ENCODE results near the gene HMGN3. TPM values are rescaled to one million over a fixed set of nuclear protein-coding genes. Genes with fewer than 3 reads are reported as not detected.

Gene HMGN3
- total RNA-seq, 1 experiment from 2014 or later: 187 TPM

DNA sequence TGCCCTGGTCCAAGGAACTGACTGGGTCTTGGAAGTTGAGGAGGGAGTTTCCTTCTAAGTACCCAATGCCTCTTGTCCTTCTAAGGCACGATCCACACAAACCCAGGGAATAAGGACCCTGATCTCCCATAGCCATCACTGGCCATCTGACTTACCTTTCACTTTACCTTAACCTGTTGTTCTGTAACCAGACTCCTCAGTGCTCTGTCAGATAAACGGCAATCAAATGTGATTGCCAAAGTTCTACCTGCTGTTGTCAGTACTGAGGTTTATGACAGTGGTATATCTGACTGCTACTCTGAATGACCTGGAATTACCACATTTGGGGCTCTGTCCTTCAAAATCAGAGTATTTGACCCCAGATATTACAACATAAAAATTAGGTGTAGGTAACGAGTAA is 49.8 kb downstream of the HMGN3 start:
- no peak for DNase-seq (ENCODE audit: low read depth)

DNA sequence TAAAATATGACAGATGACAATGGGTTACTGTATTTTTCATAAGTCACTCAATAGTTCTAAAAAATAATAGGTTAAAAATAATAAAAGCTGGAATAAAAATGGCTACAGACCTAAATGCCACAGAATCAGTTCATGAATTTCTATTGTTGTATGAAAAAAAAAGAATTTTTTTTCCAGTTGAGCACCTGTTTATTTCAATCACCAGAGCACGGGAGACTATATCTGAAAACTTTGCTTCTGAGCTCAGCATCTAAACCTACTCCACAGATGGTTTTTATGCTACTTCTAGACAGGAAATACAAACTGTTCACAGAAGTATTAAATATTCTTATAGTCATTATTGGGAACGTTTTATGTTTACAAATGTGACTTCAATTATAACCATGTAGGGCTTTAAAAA is 50.4 kb downstream of the HMGN3 start:
- DNase-seq (ENCODE audit: low read depth): no peak

DNA sequence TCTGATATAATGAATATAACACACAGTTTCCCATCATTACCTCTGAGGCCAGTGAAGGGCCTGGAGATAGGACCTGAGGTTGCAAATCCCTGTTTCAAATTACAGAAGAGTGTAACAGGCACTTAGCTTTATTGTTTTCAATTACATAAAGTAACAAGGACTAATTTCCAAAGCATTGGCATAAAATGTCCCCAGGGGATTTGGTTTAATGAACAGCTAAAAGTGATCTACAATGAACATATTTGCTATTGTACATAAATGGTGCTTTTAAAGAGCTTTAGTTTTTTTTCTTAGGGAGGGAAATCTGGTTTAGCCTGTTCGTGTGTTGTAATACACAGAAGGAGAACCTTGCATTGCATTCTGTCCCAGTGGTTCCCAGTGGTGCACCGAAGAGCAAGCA is 54.4 kb downstream of the HMGN3 start:
- no peak for DNase-seq (ENCODE audit: low read depth)

DNA sequence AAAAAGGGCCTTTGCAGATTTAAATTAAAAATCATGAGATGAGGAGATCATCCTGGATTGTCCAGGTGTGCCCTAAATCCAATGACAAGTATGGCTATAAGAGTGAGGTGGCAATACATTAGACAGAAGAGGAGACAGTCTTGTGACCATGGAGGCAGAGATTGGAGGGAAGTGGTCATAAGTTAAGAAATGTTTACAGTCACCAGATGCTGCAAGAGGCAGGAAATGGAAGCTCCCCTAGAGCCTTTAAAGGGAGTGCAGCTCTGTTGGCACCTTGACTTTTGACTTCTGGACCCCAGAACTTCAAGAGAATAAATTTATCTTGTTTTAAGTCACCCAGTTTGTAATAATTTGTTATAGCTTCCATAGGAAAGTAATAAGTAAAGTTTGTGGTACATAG is 61.1 kb downstream of the HMGN3 start:
- no peak for DNase-seq (ENCODE audit: low read depth)

GRCh38 chr6:79170959-79171358 is 63.5 kb downstream of the HMGN3 start:
- peak; percentile 25 for DNase-seq (ENCODE audit: low read depth)

- DNase-seq (ENCODE audit: low read depth): no peak
Measured at GRCh38 chr6:79170431-79170830, 64.1 kb downstream of the HMGN3 start.

GRCh38 chr6:79168695-79168980 is 65.8 kb downstream of the HMGN3 start:
- no peak for DNase-seq (ENCODE audit: low read depth)

GRCh38 chr6:79167931-79168694 is 66.4 kb downstream of the HMGN3 start:
- DNase-seq (ENCODE audit: low read depth): peak; percentile 38

DNA sequence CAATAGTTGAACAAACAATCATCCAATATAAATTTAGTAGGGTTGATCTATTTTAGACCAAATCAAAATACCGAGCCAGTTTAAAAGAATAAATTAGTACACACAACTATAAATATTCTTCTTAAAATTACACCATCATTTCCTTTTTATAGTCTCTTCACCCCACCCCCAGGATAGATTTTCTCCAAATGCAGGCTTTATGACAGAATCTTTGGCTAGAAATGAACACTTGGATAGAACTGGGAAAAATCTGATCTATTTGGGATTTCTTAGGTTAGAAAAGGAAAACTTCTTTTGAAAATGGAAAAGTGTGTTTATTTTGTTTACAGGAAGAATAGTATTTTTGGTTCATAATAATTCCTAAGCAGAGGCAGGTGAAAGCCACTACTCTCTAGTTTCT is 74.6 kb downstream of the HMGN3 start:
- no peak for DNase-seq (ENCODE audit: low read depth)

DNA sequence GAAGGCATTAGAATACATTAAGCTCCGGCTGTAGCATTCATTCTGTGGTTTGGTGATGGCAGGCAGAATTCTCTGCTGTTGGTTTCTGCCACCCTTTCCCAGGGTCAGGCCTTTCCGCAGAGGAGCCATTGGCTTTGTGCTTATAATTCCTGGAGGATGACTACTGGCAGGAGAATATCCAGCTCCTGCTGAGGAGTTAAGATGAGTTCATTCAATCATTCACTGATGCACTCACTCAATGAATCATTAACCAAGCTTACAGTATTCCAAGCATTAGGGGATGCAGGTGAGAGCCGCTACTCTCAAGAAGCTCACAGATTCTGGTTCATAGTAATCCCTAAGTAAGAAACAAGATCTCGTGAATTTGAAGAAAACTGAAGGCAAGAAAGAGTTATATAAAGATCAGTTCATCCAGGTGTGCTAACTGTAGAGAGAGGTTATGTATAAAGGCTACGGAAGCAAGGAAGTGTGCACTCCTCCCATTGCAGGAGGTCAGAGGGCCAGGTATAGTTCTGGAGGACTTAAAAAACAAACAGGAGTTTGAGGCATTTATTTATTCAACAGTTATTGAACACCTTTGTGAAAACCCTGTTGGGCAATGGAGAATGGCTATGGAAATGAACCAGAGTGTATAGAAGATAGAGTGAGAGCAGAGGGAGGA is 75.5 kb downstream of the HMGN3 start:
- DNase-seq (ENCODE audit: low read depth): peak; percentile 39

- no peak for DNase-seq (ENCODE audit: low read depth)
Measured at GRCh38 chr6:79157961-79158644, 76.4 kb downstream of the HMGN3 start.

- DNase-seq (ENCODE audit: low read depth): peak; percentile 4
Measured at GRCh38 chr6:79152269-79152737, 82.2 kb downstream of the HMGN3 start.

Other genes starting within 250 kb of the HMGN3 start
- gene PHIP, start 156.4 kb downstream of the HMGN3 start, total RNA-seq (2014; rRNA removed; shearing (Covaris generic)): 23.1 and 25.1 TPM in 2 replicates